Esophagus muscularis mucosa (tissue), 4 donors: ENCODE data around the gene ABCB1. TPM values are rescaled to one million over a fixed set of nuclear protein-coding genes. Genes with fewer than 3 reads are reported as not detected.

Source experiments
- DNase-seq: peaks from one replicate; pipeline ENCODE4 v3.0.0-alpha.2; 2017; ENCODE audit errors: extremely low spot score
- H3K27ac ChIP-seq, 4 donors: fragments of 200-600 bp; sonication (generic); replicated peaks in 1 of 4; 1 replicate in 3 of 4; 2 replicates in 1 of 4; pipeline ENCODE4 v1.5.1; 2016 to 2019; ENCODE audit warnings: mild to moderate bottlenecking in 1 of 4
- H3K27me3 ChIP-seq, 4 donors: fragments of 200-600 bp; sonication (generic); one replicate each; pipeline versions ENCODE4 v1.5.1 to v1.6.0; 2016 to 2019
- H3K36me3 ChIP-seq, 4 donors: fragments of 200-600 bp; sonication (generic); one replicate each; pipeline ENCODE4 v1.5.1; 2016 to 2019
- H3K4me1 ChIP-seq, 4 donors: fragments of 200-600 bp; sonication (generic); one replicate each; pipeline ENCODE4 v1.5.1; 2016 to 2019
- H3K4me3 ChIP-seq, 4 donors: fragments of 200-600 bp; sonication (generic); 1 replicate in 2 of 4; 2 replicates in 2 of 4; pipeline ENCODE4 v1.5.1; 2016 to 2019; ENCODE audit warnings: mild to moderate bottlenecking in 4 of 4, moderate library complexity in 1 of 4
- H3K9me3 ChIP-seq, 4 donors: fragments of 200-600 bp; sonication (generic); 1 replicate in 3 of 4; 2 replicates in 1 of 4; pipeline ENCODE4 v1.5.1; 2016 to 2019
- CTCF ChIP-seq, 3 experiments: fragments of 200-600 bp in 2 of 3; fragments of 450-650 bp in 1 of 3; sonication (generic) in 2 of 3; IDR thresholded peaks; one replicate each; pipeline ENCODE4 v1.5.1; 2017 to 2019; ENCODE audit warnings: antibody characterized with exemption in 3 of 3, mild to moderate bottlenecking in 2 of 3, moderate library complexity in 1 of 3
- EP300 ChIP-seq: sonication (generic); formaldehyde crosslinking; IDR thresholded peaks from one replicate; pipeline ENCODE4 v1.6.1; 2017; ENCODE audit warnings: antibody characterized with exemption
- POLR2A ChIP-seq: fragments of 450-650 bp; IDR thresholded peaks from one replicate; pipeline ENCODE4 v1.6.1; 2017; ENCODE audit warnings: antibody characterized with exemption, moderate library complexity, mild to moderate bottlenecking, low read depth
- POLR2AphosphoS5 ChIP-seq, 2 donors: sonication (generic); formaldehyde crosslinking; IDR thresholded peaks; one replicate each; pipeline ENCODE4 v1.6.1; 2017; ENCODE audit warnings: antibody characterized with exemption in 2 of 2
- WGBS: methylation state at CpG from one replicate; pipeline ENCODE4 v1.1.5; 2018; 5-methylcytosine and 5-hydroxymethylcytosine counted together
- intact Hi-C: fragments of 100-400 bp; cut with DNase I; formaldehyde crosslinking; loops from one replicate; pipeline ENCODE4 v1.15.1; 2023
- total RNA-seq, 4 donors: library from RNA; depleted of rRNA; stranded (reverse); fragments of >200 nt; gene quantifications; one replicate each; pipeline versions ENCODE4 v1.1.0 to v1.2.1, GENCODE V29; 2016

The ABCB1 gene
- total RNA-seq, 4 donors from 2014 or later, result 4.2 to 11.1 (median 6.0) TPM

GRCh38 chr7:87528730-87529129, 72.0 kb downstream of the ABCB1 start:
- Histone ChIP-seq H3K36me3 (peaks cover 0 to under 1% (median 0%) of the 10 kb centered on the region in 4 donors), H3K9me3 (no peaks in the 10 kb centered on the region), H3K4me3 (no peak overlapping the region), H3K27ac (no peak overlapping the region), H3K27me3 (no peaks in the 10 kb centered on the region), H3K4me1 (no peaks in the 10 kb centered on the region)
- TF ChIP-seq CTCF (IDR thresholded peaks at IDR 0.05) (no peak), POLR2A (no peak), EP300 (no peak), POLR2AphosphoS5 (IDR thresholded peaks at IDR 0.05) (no peak)
- intact Hi-C loops, result no loop called here
- DNase-seq, result no peak
- 91% methylated on average over 2 of the region's 2 CpGs for WGBS

DNA sequence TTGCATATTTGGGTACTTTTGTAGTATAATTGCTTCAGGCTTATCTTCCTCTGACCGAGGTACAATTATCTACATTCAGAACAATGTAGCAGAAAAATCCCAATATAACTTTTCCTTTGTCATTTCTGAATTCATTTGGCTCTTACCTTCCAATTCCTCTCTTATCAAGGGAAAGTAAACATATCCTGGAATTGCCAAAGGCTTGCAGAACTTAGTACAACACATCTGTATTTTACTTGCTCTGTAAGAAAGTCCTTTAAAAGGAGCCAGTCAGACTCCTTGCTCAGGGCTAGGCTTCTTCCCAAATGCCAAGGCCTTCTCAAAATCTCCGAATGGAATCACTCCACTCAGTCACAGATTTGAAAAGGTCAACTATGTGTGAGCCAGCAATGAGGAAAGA, 81.9 kb downstream of the ABCB1 start:
- intact Hi-C loops, result no loop called here
- H3K27me3 ChIP-seq, result no peaks in the 10 kb centered on the region
- H3K36me3 ChIP-seq, result peaks cover 0 to 4% (median 0%) of the 10 kb centered on the region in 4 donors
- H3K4me3 ChIP-seq, result no peak overlapping the region
- no peak for DNase-seq
- H3K9me3 ChIP-seq, result no peaks in the 10 kb centered on the region
- H3K27ac ChIP-seq, result no peak overlapping the region
- WGBS, result 66% methylated on average over 2 of the region's 2 CpGs
- TF ChIP-seq POLR2AphosphoS5 (IDR thresholded peaks at IDR 0.05) (no peak), CTCF (IDR thresholded peaks at IDR 0.05) (no peak), POLR2A (no peak), EP300 (no peak)
- peaks cover 0 to 11% (median 4%) of the 10 kb centered on the region in 4 donors for H3K4me1 ChIP-seq

DNA sequence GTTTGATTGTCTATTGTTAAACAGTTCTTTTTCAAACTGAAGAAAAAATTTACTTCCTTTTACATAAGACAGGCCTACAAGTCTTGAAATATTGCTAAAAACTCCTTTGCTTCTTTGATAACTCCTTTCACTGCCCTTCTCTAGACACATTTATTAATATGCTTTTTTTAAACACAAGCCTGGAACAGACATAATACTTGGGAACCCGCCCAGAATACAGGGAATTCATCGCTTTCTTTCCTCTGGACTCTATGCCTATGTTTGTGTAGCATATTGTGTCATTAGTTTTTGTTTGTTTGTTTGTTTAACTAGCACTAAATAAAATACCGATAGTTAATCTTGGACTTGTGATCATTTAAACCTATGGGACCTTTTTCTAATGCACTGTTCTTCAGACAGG, 82.8 kb downstream of the ABCB1 start:
- H3K4me3 ChIP-seq, result no peak overlapping the region
- H3K36me3 ChIP-seq, result peaks cover 0 to 4% (median 0%) of the 10 kb centered on the region in 4 donors
- TF ChIP-seq CTCF (IDR thresholded peaks at IDR 0.05), result no peak
- TF ChIP-seq EP300, result no peak
- TF ChIP-seq POLR2A, result no peak
- no peak for TF ChIP-seq POLR2AphosphoS5 (IDR thresholded peaks at IDR 0.05)
- 62% methylated on average over 3 of the region's 3 CpGs for WGBS
- H3K9me3 ChIP-seq, result no peaks in the 10 kb centered on the region
- no peak overlapping the region for H3K27ac ChIP-seq
- DNase-seq, result no peak
- H3K4me1 ChIP-seq, result peaks cover 0 to 11% (median 4%) of the 10 kb centered on the region in 4 donors
- H3K27me3 ChIP-seq, result no peaks in the 10 kb centered on the region
- intact Hi-C loops, result no loop called here

DNA sequence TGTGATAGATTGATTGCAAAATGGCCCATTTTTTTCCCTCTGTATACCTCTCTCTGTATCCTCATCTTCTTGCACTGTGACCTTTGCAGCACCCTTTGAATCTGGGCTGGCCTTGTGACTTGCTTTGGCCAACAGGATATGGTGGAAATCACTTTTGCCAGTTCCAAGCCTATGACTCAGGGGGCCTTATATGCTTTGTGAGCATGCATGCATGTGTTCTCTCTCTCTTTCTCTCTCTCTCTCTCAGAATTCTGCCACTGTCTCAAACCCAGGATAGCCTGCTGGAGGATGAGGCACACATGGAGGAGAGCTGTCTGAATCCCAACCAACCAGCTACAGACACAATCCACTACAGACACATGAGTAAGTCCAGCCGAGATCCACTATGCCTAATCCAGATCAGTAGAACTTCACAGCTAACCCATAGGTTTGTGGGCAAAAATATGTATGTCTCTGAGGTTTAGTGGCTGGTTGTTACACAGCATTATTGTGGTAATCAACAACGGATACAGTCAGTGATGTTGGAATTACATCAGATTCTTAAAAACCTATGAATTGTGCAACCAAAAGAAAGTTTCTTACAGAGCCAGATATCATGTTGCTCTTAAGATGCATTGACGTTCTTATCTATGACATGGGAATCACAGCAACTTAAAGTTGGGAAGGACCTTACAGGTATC, 83.4 kb downstream of the ABCB1 start:
- H3K27ac ChIP-seq, result no peak overlapping the region
- 57% methylated on average over 3 of the region's 3 CpGs for WGBS
- no peak for DNase-seq
- H3K4me3 ChIP-seq, result no peak overlapping the region
- no peaks in the 10 kb centered on the region for H3K27me3 ChIP-seq
- no peaks in the 10 kb centered on the region for H3K9me3 ChIP-seq
- peaks cover 0 to 4% (median 0%) of the 10 kb centered on the region in 4 donors for H3K36me3 ChIP-seq
- intact Hi-C loops, result no loop called here
- TF ChIP-seq POLR2A, result no peak
- TF ChIP-seq CTCF (IDR thresholded peaks at IDR 0.05), result no peak
- TF ChIP-seq EP300, result no peak
- TF ChIP-seq POLR2AphosphoS5 (IDR thresholded peaks at IDR 0.05), result no peak
- H3K4me1 ChIP-seq, result peaks cover 0 to 11% (median 4%) of the 10 kb centered on the region in 4 donors
